Gastroesophageal sphincter (tissue), 4 donors: ENCODE measurements around the gene XRRA1. TPM values are rescaled to one million over a fixed set of nuclear protein-coding genes. Genes with fewer than 3 reads are reported as not detected.
"Not testable (repeated sequence)": the region's sequence is repeated elsewhere in the genome, so short reads cannot be mapped to it uniquely, and the experiment has no call there.

Source experiments
- ATAC-seq: fragments of 150-250 bp; one replicate; pipeline ENCODE4 v1.9.1; 2016; ENCODE audit warnings: mild to moderate bottlenecking, moderate library complexity
- H3K27ac ChIP-seq, 4 donors: fragments of 200-600 bp; sonication (generic) in 3 of 4; 1 replicate in 3 of 4; 2 replicates in 1 of 4; pipeline ENCODE4 v1.5.1; 2016 to 2019
- H3K27me3 ChIP-seq: fragments of 200-600 bp; sonication (generic); one replicate; pipeline ENCODE4 v1.5.1; 2019
- H3K36me3 ChIP-seq, 2 donors: fragments of 200-600 bp; sonication (generic); one replicate each; pipeline ENCODE4 v1.5.1; 2019; ENCODE audit warnings: control low read depth in 1 of 2
- H3K4me1 ChIP-seq, 3 donors: fragments of 200-600 bp; sonication (generic); 1 replicate in 2 of 3; 2 replicates in 1 of 3; pipeline ENCODE4 v1.5.1; 2016 to 2019; ENCODE audit warnings: control low read depth in 2 of 3
- H3K4me3 ChIP-seq, 2 donors: fragments of 200-600 bp; sonication (generic); one replicate each; pipeline ENCODE4 v1.5.1; 2019; ENCODE audit warnings: mild to moderate bottlenecking in 1 of 2, moderate library complexity in 1 of 2
- H3K9me3 ChIP-seq, 3 donors: fragments of 200-600 bp; sonication (generic); one replicate each; pipeline ENCODE4 v1.5.1; 2017 to 2019; ENCODE audit warnings: control low read depth in 2 of 3
- CTCF ChIP-seq, 4 experiments: fragments of 200-600 bp in 2 of 4; fragments of 450-650 bp in 2 of 4; sonication (generic) in 1 of 4; IDR thresholded peaks; one replicate each; pipeline ENCODE4 v1.5.1; 2017 to 2019; ENCODE audit warnings: antibody characterized with exemption in 4 of 4, mild to moderate bottlenecking in 2 of 4, moderate library complexity in 2 of 4
- EP300 ChIP-seq: sonication (generic); formaldehyde crosslinking; IDR thresholded peaks from one replicate; pipeline ENCODE4 v1.6.1; 2017; ENCODE audit warnings: antibody characterized with exemption, mild to moderate bottlenecking
- POLR2A ChIP-seq, 2 donors: fragments of 450-650 bp; IDR thresholded peaks; one replicate each; pipeline ENCODE4 v1.6.1; 2017; ENCODE audit warnings: antibody characterized with exemption in 2 of 2, mild to moderate bottlenecking in 2 of 2, moderate library complexity in 1 of 2
- POLR2AphosphoS5 ChIP-seq: sonication (generic); formaldehyde crosslinking; IDR thresholded peaks from one replicate; pipeline ENCODE4 v1.6.1; 2017; ENCODE audit warnings: antibody characterized with exemption
- WGBS, 2 donors: methylation state at CpG; one replicate each; pipeline ENCODE4 v1.1.5; 2018; ENCODE audit warnings: low coverage in 1 of 2; 5-methylcytosine and 5-hydroxymethylcytosine counted together
- total RNA-seq, 4 donors: library from RNA; depleted of rRNA; stranded (reverse); fragments of >200 nt; gene quantifications; one replicate each; pipeline ENCODE4 v1.1.0, GENCODE V29; 2016

XRRA1 gene
- total RNA-seq, 4 donors from 2014 or later = 9.6 to 33.0 (median 12.6) TPM

GRCh38 chr11:74826901-74827300 is 122.0 kb downstream of the XRRA1 start:
- Histone ChIP-seq H3K9me3 (no peaks in the 10 kb centered on the region), H3K36me3 (peaks cover 0 to 15% of the 10 kb centered on the region in 2 donors), H3K4me3 (no peak overlapping the region), H3K4me1 (peaks cover 0 to 15% (median 0%) of the 10 kb centered on the region in 3 donors), H3K27me3 (no peaks in the 10 kb centered on the region), H3K27ac (no peak overlapping the region)
- ATAC-seq = no peak
- WGBS, 2 donors = 86% methylated on average over 4 of the region's 4 CpGs; no CpG with 5 or more reads in 1 of the 2 donors
- TF ChIP-seq POLR2AphosphoS5 = no peak
- TF ChIP-seq POLR2A (IDR thresholded peaks at IDR 0.05) = no peak
- no peak for TF ChIP-seq CTCF (IDR thresholded peaks at IDR 0.05)
- TF ChIP-seq EP300 = no peak

GRCh38 chr11:74825596-74825995 is 123.3 kb downstream of the XRRA1 start:
- not testable (repeated sequence) for H3K4me3 ChIP-seq, H3K27me3 ChIP-seq, H3K9me3 ChIP-seq, ATAC-seq, H3K27ac ChIP-seq
- peaks cover 0 to 15% of the 10 kb centered on the region in 2 donors for H3K36me3 ChIP-seq
- 89% methylated on average over 2 of the region's 2 CpGs; no CpG with 5 or more reads in 1 of the 2 donors for WGBS, 2 donors
- peaks cover 0 to 25% (median 2%) of the 10 kb centered on the region in 3 donors for H3K4me1 ChIP-seq

GRCh38 chr11:74824285-74824982 is 124.5 kb downstream of the XRRA1 start:
- no peak for ATAC-seq
- Histone ChIP-seq H3K4me1 (peaks cover 0 to 37% (median 5%) of the 10 kb centered on the region in 3 donors), H3K4me3 (no peak overlapping the region), H3K9me3 (no peaks in the 10 kb centered on the region), H3K27me3 (no peaks in the 10 kb centered on the region), H3K36me3 (peaks cover 0 to 15% of the 10 kb centered on the region in 2 donors), H3K27ac (no peak overlapping the region)
- 95 to 100% methylated on average over 1 of the region's 1 CpG for WGBS, 2 donors
- TF ChIP-seq CTCF (IDR thresholded peaks at IDR 0.05) = no peak
- TF ChIP-seq POLR2AphosphoS5 = no peak
- no peak for TF ChIP-seq POLR2A (IDR thresholded peaks at IDR 0.05)
- no peak for TF ChIP-seq EP300

GRCh38 chr11:74822170-74822569 is 126.7 kb downstream of the XRRA1 start:
- no peak for ATAC-seq
- H3K4me1 ChIP-seq = peaks cover 0 to 46% (median 5%) of the 10 kb centered on the region in 3 donors

GRCh38 chr11:74820763-74821162 is 128.1 kb downstream of the XRRA1 start:
- Histone ChIP-seq H3K4me1 (peaks cover 0 to 46% (median 5%) of the 10 kb centered on the region in 3 donors), H3K27ac (peak overlapping the region in 3 of 4 donors; percentile 41 to 60 (median 55)), H3K36me3 (peaks cover 0 to 13% of the 10 kb centered on the region in 2 donors), H3K27me3 (no peaks in the 10 kb centered on the region), H3K9me3 (no peaks in the 10 kb centered on the region), H3K4me3 (no peak overlapping the region)
- WGBS, 2 donors = 93 to 100% methylated on average over 1 of the region's 1 CpG
- TF ChIP-seq POLR2AphosphoS5 (peak; percentile 45), POLR2A (IDR thresholded peaks at IDR 0.05) (no peak)
- peak; percentile 36 for ATAC-seq

More at GRCh38 chr11:74822170-74822569, 126.7 kb downstream of the XRRA1 start:
- Histone ChIP-seq H3K36me3 (peaks cover 0 to 28% of the 10 kb centered on the region in 2 donors), H3K27me3 (no peaks in the 10 kb centered on the region), H3K27ac (peak overlapping the region; percentile 61 to 74 (median 72)), H3K9me3 (no peaks in the 10 kb centered on the region), H3K4me3 (no peak overlapping the region)
- TF ChIP-seq POLR2AphosphoS5 (peak; percentile 61), POLR2A (IDR thresholded peaks at IDR 0.05) (no peak), CTCF (IDR thresholded peaks at IDR 0.05) (no peak), EP300 (no peak)
- WGBS, 2 donors = 0 to 9% methylated on average over 2 to 5 of the region's 5 CpGs

- H3K4me3 ChIP-seq = no peak overlapping the region
- no peaks in the 10 kb centered on the region for H3K9me3 ChIP-seq
- ATAC-seq = no peak
- H3K4me1 ChIP-seq = peaks cover 0 to 46% (median 5%) of the 10 kb centered on the region in 3 donors
- H3K27ac ChIP-seq = peak overlapping the region in 2 of 4 donors; percentile 7 to 60
- peaks cover 0 to 12% of the 10 kb centered on the region in 2 donors for H3K36me3 ChIP-seq
- H3K27me3 ChIP-seq = no peaks in the 10 kb centered on the region
- 33 to 38% methylated on average over 1 of the region's 1 CpG for WGBS, 2 donors
- TF ChIP-seq CTCF (IDR thresholded peaks at IDR 0.05) = no peak
- no peak for TF ChIP-seq POLR2A (IDR thresholded peaks at IDR 0.05)
- no peak for TF ChIP-seq POLR2AphosphoS5
- TF ChIP-seq EP300 = no peak
Measured at GRCh38 chr11:74819400-74819799, 129.5 kb downstream of the XRRA1 start.
